Myocyte (in vitro differentiated cells): Measurements from ENCODE around the gene HARS1. TPM values are rescaled to one million over a fixed set of nuclear protein-coding genes. Genes with fewer than 3 reads are reported as not detected.
"Not testable (repeated sequence)": the region's sequence is repeated elsewhere in the genome, so short reads cannot be mapped to it uniquely, and the experiment has no call there.

ENCODE experiments used
- DNase-seq: peaks from one replicate; pipeline ENCODE4 v3.0.0-alpha.2; 2012; ENCODE audit warnings: low read depth
- microRNA-seq: library from miRNA; unstranded; fragments of <30 nt; microRNA quantifications from one replicate; pipeline ENCODE4, GENCODE V29; 2016
- total RNA-seq: library from RNA; depleted of rRNA; stranded (reverse); fragments of >200 nt; gene quantifications from 2 replicates; pipeline ENCODE4 v1.2.3, GENCODE V29; 2014

HARS1 gene
- total RNA-seq, 1 donor from 2014 or later, result 49.4 TPM

DNA sequence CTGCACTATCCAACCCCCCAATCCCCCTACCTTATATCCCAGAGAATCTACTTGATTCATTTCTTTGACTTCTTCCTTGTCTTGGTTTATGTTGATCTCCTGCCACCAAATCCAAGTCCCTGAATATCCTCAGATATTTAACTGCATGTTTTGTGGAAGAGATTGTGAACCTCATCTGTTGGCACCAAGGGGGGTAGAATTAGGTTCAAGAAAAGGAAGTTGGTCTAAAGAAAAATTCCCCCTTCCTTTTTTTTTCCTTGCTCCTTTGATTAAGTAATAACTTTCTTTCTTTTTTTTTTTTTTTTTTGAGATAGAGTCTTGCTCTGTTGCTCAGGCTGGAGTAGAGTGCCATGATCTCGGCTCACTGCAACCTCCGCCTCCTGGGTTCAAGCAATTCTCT, 57.7 kb downstream of the HARS1 start:
- no peak for DNase-seq

GRCh38 chr5:140633021-140633471, 58.1 kb downstream of the HARS1 start, which contains the start of gene CD14:
CD14 (minus strand) TSS chr5:140633175; CDS start chr5:140633071, 104 bp downstream.
- peak; percentile 45 for DNase-seq

DNA sequence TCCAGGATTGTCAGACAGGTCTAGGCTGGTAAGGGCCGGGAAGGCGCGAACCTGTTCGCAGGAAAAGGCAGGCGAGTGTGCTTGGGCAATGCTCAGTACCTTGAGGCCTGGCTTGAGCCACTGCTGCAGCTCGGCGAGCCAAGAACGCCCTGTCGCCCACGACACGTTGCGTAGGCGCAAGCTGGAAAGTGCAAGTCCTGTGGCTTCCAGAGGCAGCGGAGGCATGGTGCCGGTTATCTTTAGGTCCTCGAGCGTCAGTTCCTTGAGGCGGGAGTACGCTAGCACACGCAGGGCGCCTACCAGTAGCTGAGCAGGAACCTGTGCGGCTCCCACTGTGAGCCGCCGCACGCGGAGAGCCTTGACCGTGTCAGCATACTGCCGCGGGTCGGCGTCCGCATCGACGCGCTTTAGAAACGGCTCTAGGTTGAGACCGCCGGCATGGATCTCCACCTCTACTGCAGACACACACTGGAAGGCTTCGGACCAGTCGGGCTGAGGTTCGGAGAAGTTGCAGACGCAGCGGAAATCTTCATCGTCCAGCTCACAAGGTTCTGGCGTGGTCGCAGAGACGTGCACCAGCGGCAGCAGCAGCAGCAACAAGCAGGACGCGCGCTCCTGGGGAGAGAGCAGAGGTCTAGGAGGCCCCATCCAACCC, 58.7 kb downstream of the HARS1 start:
- DNase-seq, result peak; percentile 2

GRCh38 chr5:140631831-140632365, 59.3 kb downstream of the HARS1 start:
- DNase-seq, result peak; percentile 4

DNA sequence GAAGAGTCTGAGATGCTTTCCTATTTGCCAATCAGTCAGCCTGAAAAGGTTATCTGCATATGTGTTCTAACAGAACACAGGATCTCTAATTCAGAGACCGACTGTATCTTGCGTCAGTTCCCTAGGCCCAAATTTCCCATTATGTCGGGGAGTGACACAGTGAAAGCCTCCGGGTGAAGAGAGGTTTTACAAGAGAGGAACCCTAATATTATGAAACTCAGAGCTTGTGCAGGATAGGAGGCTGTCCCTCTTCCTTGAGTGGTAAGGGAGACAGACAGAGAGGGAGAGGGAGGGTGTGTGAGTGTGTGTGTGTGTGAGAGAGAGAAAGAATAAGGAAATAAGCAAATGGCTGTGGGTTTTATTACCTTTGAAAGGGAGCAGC, 60.1 kb downstream of the HARS1 start:
- no peak for DNase-seq

- DNase-seq, result peak; percentile 10
These were observed 60.7 kb downstream of the HARS1 start for GRCh38 chr5:140630292-140631035.

DNA sequence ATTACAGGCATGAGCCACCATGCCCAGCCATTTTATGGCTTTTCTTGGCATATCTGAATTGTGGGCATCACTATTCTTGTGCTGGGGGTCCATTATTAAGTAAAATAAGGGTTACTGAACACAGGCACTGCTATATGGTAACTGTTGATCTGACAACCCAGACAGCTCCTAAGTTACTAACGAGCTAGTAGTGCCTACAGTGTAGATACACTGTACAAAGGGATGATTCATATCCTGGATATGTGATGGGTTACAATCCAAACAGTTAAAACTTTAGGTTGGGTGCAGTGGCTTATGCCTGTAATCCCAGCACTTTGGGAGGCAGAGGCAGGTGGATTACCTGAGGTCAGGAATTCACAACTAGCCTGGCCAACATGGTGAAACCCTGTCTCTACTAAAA, 62.5 kb downstream of the HARS1 start:
- no peak for DNase-seq

DNA sequence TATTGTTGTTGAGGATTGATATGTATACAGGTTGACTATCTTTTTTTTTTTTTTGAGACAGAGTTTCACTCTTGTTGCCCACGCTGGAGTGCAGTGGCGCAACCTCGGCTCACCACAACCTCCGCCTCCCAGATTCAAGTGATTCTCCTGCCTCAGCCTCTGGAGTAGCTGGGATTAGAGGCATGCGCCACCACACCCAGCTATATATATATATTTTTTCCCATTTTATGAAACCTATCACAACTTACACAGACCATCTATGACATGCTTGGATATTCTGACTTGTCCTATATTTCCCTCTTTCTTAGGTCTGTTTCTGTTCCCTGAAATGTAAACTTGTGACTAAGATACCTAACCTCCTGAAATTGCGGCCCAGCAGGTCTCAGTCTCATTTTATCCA, 63.2 kb downstream of the HARS1 start:
- DNase-seq, result no peak

- not testable (repeated sequence) for DNase-seq
These were observed 66.3 kb downstream of the HARS1 start for GRCh38 chr5:140624886-140625285.

Small RNA genes within 50 kb of the gene (microRNA-seq; reads per million reads assigned to microRNA genes)
- not detected for gene MIR3655

Other genes starting within 250 kb of the HARS1 start
- not detected in 2 replicates for gene EIF4EBP3, start 143.7 kb downstream of the HARS1 start, total RNA-seq
- 38.5 and 44.9 TPM in 2 replicates for gene SRA1, start 133.9 kb downstream of the HARS1 start, total RNA-seq
- gene APBB3, start 126.8 kb downstream of the HARS1 start, total RNA-seq, result 22.9 and 23.2 TPM in 2 replicates
- 40.0 and 40.5 TPM in 2 replicates for gene SLC35A4, start 126.5 kb downstream of the HARS1 start, total RNA-seq
- gene CD14, start 58.2 kb downstream of the HARS1 start, total RNA-seq, result 0.21 and 0.64 TPM in 2 replicates
- 5.3 and 8.1 TPM in 2 replicates for gene TMCO6, start 51.9 kb downstream of the HARS1 start, total RNA-seq
- 46.7 and 51.4 TPM in 2 replicates for gene NDUFA2, start 43.7 kb downstream of the HARS1 start, total RNA-seq
- 105 and 121 TPM in 2 replicates for gene IK, start 43.5 kb downstream of the HARS1 start, total RNA-seq
- gene WDR55, start 26.5 kb downstream of the HARS1 start, total RNA-seq, result 20.5 and 20.6 TPM in 2 replicates
- gene DND1, start 17.8 kb downstream of the HARS1 start, total RNA-seq, result 0.52 and 1.0 TPM in 2 replicates
- 24.4 and 30.9 TPM in 2 replicates for gene HARS2, start 85 bp upstream of the HARS1 start, total RNA-seq
- gene ZMAT2, start 9.1 kb upstream of the HARS1 start, total RNA-seq, result 46.7 and 61.3 TPM in 2 replicates
- gene PCDHA1, start 94.8 kb upstream of the HARS1 start, total RNA-seq, result 0.10 TPM in 1 of 2 replicates, not detected in the other
- gene PCDHA2, start 103.5 kb upstream of the HARS1 start, total RNA-seq, result 0.36 TPM in 1 of 2 replicates, not detected in the other
- 0.16 TPM in 2 replicates for gene PCDHA3, start 109.7 kb upstream of the HARS1 start, total RNA-seq
- 1.2 and 1.4 TPM in 2 replicates for gene PCDHA4, start 115.7 kb upstream of the HARS1 start, total RNA-seq
- gene PCDHA5, start 130.2 kb upstream of the HARS1 start, total RNA-seq, result 0.03 and 0.05 TPM in 2 replicates
- gene PCDHA6, start 136.6 kb upstream of the HARS1 start, total RNA-seq, result 0.11 TPM in 1 of 2 replicates, not detected in the other
- gene PCDHA7, start 142.9 kb upstream of the HARS1 start, total RNA-seq, result 0.36 and 0.48 TPM in 2 replicates
- gene PCDHA8, start 149.8 kb upstream of the HARS1 start, total RNA-seq, result not detected in 2 replicates
- under 0.01 and 0.03 TPM in 2 replicates for gene PCDHA9, start 157.0 kb upstream of the HARS1 start, total RNA-seq
- gene PCDHA10, start 164.5 kb upstream of the HARS1 start, total RNA-seq, result 0.03 and 0.05 TPM in 2 replicates
- 0.13 and 0.26 TPM in 2 replicates for gene PCDHA11, start 177.6 kb upstream of the HARS1 start, total RNA-seq
- 0.03 and 0.16 TPM in 2 replicates for gene PCDHA12, start 183.9 kb upstream of the HARS1 start, total RNA-seq
- 0.05 TPM in 1 of 2 replicates, not detected in the other for gene PCDHA13, start 190.8 kb upstream of the HARS1 start, total RNA-seq
- 0.05 and 0.10 TPM in 2 replicates for gene PCDHAC1, start 234.9 kb upstream of the HARS1 start, total RNA-seq